Measurements from ENCODE around the gene MGLL.

- TF ChIP-seq, protein P1, sequence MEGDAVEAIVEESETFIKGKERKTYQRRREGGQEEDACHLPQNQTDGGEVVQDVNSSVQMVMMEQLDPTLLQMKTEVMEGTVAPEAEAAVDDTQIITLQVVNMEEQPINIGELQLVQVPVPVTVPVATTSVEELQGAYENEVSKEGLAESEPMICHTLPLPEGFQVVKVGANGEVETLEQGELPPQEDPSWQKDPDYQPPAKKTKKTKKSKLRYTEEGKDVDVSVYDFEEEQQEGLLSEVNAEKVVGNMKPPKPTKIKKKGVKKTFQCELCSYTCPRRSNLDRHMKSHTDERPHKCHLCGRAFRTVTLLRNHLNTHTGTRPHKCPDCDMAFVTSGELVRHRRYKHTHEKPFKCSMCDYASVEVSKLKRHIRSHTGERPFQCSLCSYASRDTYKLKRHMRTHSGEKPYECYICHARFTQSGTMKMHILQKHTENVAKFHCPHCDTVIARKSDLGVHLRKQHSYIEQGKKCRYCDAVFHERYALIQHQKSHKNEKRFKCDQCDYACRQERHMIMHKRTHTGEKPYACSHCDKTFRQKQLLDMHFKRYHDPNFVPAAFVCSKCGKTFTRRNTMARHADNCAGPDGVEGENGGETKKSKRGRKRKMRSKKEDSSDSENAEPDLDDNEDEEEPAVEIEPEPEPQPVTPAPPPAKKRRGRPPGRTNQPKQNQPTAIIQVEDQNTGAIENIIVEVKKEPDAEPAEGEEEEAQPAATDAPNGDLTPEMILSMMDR (IDR thresholded peaks at IDR 0.05): no peak
- no peak for TF ChIP-seq POLR2A (IDR thresholded peaks at IDR 0.05)
Observed at GRCh38 chr3:127848131-127849129, 26.1 kb upstream of the MGLL start.

Data from right lobe of liver (tissue), 4 donors.